NCI-H2196 (cell line): ENCODE measurements around the gene NEDD9.

ENCODE experiments used
- DNase-seq: peaks from one replicate; lab custom pipeline; 2025; ENCODE audit not compliant: unreplicated experiment; lab: John Stamatoyannopoulos, UW

Gene NEDD9

DNA sequence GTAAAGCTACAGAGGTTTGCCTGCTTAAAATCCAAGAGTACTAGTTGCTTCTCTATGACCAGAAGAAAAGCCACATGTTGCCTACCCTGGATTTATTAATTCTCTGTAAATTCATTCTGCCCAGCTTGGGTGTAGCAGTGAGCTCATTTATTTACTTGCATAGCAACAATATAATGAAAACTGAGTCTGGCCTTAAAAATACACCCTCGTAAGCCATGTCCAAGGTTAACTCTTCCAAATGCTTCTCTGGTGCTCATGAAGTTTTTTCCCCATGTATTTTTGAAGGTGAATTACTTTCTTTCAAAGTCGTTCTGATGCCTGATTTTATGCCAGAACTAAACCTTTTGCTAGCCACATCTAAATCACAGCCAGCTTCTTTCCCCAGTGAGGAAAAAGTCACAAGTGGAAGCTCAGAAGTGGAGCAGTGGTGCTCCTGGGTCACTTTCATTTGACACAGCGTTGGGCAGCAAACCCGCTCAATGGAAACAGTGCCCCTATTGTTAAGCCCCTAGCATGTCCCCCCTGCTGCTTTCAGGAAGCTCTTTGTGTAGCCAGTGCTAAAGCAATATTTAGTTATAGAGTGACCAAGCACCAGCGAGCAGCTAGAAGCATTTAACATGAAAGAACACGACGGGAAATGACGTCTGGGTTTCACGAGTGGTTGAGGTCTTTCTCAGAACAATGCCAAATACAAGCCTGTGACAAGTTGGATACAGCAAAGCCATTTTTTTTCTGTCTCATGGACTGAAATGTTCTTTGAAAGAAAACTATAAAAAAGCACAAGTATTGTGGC lies 29.8 kb downstream of the NEDD9 start:
- no peak for DNase-seq

DNA sequence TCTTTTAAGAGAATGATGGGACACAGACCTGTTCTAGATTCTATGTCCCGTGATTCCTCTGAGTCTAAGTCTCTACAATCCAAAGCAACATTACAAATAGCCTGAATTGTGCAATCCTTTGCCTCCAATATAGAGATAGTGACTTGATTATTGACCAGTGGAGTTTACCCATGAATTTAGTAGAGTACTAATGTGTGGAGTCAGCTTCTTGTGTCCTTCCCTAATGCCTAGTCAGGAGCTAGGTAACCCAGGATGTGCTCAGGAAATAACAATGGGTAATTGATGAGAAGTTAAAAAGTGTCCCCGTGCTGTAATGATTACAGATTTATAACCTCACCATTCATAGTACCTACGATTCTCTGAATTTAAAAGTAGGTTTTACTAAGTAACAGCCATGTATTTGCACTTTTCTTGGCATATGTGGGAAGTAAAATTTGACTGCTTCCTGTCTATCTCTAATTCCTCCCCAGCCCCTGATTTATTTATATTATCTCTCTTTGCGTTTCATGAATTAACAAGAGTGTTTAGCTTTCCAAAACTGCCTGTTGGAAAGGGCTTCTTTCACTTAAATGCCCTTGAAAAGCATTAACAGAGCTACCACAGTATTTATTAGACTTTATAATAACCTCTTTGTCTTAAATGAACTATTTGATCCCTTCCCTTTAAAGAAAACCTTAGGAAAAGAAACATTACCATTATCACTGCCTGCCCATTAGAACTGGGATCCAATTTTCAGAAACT lies 30.5 kb downstream of the NEDD9 start:
- DNase-seq, result no peak

- no peak for DNase-seq
Observed at GRCh38 chr6:11201015-11201414, 31.5 kb downstream of the NEDD9 start.

DNA sequence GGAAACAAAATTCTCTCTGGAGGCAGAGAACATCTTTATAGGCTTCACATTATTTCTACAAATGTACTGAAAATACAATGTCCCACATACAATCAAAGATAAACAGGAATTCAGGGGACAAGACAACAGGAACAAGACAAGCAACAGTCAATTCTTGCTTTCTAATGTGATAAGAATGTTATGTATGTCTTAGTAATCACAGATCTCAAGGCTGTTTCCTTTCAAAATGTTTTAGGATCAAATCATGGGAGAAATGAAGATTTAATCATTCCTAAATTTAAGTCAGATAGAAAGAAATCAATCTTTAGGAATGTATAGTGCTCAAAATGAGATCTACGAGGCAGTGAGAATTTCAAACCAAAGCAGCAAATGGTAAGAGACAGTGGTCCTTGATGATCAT lies 32.1 kb downstream of the NEDD9 start:
- no peak for DNase-seq

DNA sequence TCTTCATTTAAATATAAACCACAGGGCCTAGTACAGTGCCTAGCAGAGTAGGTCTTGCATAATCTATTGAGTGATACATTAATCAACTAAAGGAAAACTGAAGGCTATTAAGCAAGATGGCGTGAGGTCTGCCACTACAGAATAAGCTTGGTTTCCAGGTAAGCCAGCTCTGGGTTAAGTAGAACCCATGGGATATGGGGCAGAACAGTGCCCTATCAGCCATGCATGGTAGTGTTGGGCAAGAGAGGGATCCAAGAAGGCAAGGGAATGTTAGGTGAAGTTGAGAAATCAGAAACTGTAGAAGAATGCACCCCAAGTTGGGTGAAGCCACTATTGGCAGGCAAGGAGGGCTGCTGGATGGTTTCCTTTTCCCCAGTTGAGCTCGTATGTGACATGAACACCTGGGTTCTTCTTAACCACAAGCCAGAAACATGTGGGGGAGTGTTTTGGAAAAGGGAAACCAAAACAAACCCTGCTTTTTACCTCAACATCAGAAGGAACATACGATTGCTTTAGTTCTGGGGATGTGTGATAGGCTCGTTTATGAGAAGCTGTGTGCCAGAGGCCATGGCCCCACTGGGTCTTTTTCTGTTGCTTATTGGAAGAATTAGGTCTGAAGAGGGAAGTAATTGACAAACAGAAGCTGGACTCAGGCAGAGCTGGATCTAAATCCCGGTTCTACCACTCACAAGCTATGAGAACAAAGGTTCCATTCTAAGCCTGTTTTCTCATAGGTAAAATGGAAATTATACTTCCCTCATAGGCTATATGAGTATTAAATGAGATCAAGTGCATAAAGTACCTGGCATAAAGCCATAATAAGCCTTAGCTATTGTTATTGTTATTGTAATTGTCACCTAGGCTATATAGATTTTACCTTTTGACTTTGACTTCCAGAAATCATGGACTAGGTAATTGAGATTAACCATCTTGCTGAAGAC lies 33.5 kb downstream of the NEDD9 start:
- no peak for DNase-seq

DNA sequence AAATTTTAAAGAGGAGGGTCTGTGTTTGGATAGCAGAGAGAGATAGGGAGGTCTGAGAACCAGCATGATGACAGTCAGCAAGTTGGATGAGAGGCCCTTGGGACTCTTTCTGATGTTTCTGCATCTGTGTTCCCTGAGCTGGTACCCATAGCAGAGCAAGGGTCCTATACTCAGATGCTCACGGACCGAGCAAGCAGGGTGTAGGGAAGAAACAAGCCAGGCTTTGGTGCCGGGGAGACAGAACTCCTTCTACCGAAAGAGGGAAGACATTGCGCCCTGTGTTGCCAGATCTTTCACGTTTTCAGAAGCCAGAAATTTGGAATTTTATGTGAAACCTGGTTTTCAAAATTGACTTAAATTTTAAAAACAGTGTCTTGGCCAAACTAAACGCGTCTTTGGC lies 34.6 kb downstream of the NEDD9 start:
- no peak for DNase-seq

- DNase-seq, result no peak
Observed at GRCh38 chr6:11197175-11197536, 35.3 kb downstream of the NEDD9 start.

- no peak for DNase-seq
Observed at GRCh38 chr6:11196511-11197174, 35.8 kb downstream of the NEDD9 start.

DNA sequence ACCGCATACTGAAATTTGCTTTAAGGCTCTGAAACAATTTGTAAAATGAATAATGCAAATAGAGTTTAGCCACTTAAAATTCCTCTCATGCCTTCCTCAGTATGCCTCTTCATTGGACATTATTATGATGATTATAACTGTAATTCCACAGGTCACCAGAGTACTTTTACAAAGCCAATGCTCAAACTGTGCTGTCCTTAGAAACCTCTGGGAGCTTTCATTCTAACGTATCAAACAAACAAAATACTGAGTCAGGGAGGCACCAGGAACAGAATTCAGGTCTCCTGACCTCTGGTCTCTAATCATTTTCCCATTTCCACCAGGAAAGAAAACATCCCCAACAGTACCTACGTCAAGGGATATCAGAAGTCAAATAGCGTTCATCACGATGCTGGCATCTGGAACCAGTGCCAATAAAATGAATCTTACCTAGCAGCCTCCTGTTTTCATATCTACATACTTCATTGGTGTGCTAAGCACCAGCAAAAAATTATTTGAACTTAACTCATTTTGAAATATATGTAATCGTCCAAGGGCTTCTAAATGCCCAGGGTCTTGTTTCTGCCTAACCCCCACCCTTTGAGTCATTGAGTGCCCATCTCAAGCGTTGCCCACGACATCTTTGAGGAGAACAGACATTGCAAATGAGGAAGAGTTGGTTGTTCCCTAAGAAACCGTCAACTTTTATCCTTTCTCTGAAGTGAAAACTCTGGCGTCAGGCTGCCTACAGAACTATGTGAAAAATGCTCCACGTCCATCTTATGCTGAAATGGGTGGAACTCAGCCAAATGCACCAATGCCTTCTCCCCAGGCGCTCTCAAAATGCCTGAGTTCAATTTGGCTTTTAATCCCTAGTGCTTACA lies 37.9 kb downstream of the NEDD9 start:
- DNase-seq, result no peak

- no peak for DNase-seq
Observed at GRCh38 chr6:11193434-11193833, 39.0 kb downstream of the NEDD9 start.

DNA sequence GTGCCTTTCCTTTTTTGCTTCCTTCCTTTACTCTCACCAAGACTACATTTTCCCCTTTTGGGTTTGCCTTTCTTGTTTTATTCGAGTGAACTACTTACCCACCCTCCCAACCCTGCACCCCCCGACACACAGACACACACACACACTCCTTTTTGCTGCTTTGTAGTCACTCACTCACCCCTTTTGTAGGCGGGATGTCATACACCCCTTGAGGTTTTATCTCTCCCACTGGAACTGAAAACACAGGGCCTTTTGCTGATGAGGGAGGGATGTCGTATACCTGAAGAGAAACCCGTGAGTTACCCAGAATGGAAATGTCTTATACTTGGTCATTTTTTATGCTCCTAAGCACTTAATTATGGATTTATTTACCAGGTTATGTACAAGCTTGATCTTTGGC lies 40.3 kb downstream of the NEDD9 start:
- no peak for DNase-seq

- no peak for DNase-seq
Observed at GRCh38 chr6:11190625-11191245, 41.7 kb downstream of the NEDD9 start.

GRCh38 chr6:11189865-11190624 lies 42.4 kb downstream of the NEDD9 start:
- DNase-seq, result no peak

DNA sequence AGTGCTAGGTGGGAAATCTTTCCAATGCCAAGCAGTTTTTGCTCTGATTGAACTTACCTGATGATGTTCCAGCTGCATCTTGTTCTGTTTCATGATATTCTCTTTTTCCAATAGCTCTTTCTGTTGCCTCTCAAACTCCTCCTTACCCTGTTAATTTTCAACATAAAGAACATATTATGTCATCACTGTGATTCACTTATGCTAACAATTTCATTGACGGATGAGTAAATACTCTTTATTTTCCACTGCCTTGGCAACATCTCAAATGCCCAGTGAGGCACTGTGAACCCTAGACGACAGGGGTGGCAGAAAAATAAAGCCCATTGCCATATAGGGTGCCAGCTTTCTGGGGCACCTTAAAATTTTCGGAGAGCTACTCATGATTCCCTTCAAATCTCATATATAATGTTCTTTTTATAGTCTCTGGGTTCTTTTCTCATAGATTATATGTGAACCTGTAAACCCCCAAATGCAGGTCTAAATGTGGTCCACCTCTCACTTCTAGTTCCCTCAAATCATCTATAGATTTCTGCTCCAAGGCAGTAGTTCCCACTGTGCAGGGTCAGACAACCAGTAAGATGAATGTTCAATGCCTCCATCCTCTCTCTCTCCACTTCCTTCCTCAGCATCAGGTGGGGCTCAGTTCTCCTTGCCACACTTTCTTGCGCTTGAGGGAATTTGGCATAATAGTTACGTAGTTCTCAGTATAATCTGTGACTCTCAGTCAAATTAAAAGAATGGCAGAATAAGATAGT lies 44.1 kb downstream of the NEDD9 start:
- no peak for DNase-seq

GRCh38 chr6:11187301-11187700 lies 45.2 kb downstream of the NEDD9 start:
- no peak for DNase-seq

GRCh38 chr6:11185204-11185842 lies 47.1 kb downstream of the NEDD9 start:
- DNase-seq, result no peak

- DNase-seq, result no peak
Observed at GRCh38 chr6:11183761-11184362, 48.6 kb downstream of the NEDD9 start.
